LHCN-M2 (cell line): Measurements from ENCODE around the gene ABHD12B. TPM values are rescaled to one million over a fixed set of nuclear protein-coding genes. Genes with fewer than 3 reads are reported as not detected.

ENCODE experiments used
- DNase-seq: peaks from one replicate; pipeline ENCODE4 v3.0.0-alpha.2; 2012; ENCODE audit warnings: low read depth
- total RNA-seq: library from RNA; depleted of rRNA; stranded (reverse); fragments of >200 nt; gene quantifications from 2 replicates; pipeline ENCODE4 v1.2.3, GENCODE V29; 2014

The ABHD12B gene
- total RNA-seq, 1 experiment from 2014 or later = not detected

GRCh38 chr14:50839048-50839447, 32.8 kb upstream of the ABHD12B start:
- peak; percentile 46 for DNase-seq

GRCh38 chr14:50839691-50840090, 32.2 kb upstream of the ABHD12B start:
- DNase-seq = no peak

- DNase-seq = peak; percentile 19
These were observed 27.5 kb upstream of the ABHD12B start for GRCh38 chr14:50844391-50844790.

GRCh38 chr14:50845166-50845565, 26.7 kb upstream of the ABHD12B start:
- no peak for DNase-seq

GRCh38 chr14:50846226-50846880, 25.5 kb upstream of the ABHD12B start:
- DNase-seq = peak; percentile 74

- no peak for DNase-seq
These were observed 18.0 kb upstream of the ABHD12B start for GRCh38 chr14:50853891-50854290.

GRCh38 chr14:50854521-50854920, 17.3 kb upstream of the ABHD12B start:
- DNase-seq = no peak

- peak; percentile 8 for DNase-seq
These were observed 16.3 kb upstream of the ABHD12B start for GRCh38 chr14:50855558-50855957.

- DNase-seq = no peak
These were observed 15.2 kb upstream of the ABHD12B start for GRCh38 chr14:50856660-50857059.

GRCh38 chr14:50859296-50859624, 12.6 kb upstream of the ABHD12B start:
- no peak for DNase-seq

GRCh38 chr14:50860478-50861086, 11.3 kb upstream of the ABHD12B start:
- peak; percentile 82 for DNase-seq

GRCh38 chr14:50862036-50862570, 9.8 kb upstream of the ABHD12B start:
- DNase-seq = no peak

GRCh38 chr14:50864237-50864636, 7.6 kb upstream of the ABHD12B start:
- no peak for DNase-seq

- no peak for DNase-seq
These were observed 6.9 kb upstream of the ABHD12B start for GRCh38 chr14:50864946-50865345.

- DNase-seq = no peak
These were observed 6.3 kb upstream of the ABHD12B start for GRCh38 chr14:50865391-50866076.

- no peak for DNase-seq
These were observed 625 bp upstream of the ABHD12B start for GRCh38 chr14:50871228-50871627.

GRCh38 chr14:50874757-50875156, 2.9 kb downstream of the ABHD12B start:
- no peak for DNase-seq

GRCh38 chr14:50875359-50876070, 3.7 kb downstream of the ABHD12B start:
- DNase-seq = peak; percentile 61

- no peak for DNase-seq
These were observed 11.3 kb downstream of the ABHD12B start for GRCh38 chr14:50882932-50883826.

GRCh38 chr14:50883827-50884197, 12.0 kb downstream of the ABHD12B start:
- no peak for DNase-seq

- DNase-seq = no peak
These were observed 15.6 kb downstream of the ABHD12B start for GRCh38 chr14:50887476-50887875.
